HG02588 (cell line): ENCODE results near the gene DENND6A.
"Not testable (repeated sequence)": the region's sequence is repeated elsewhere in the genome, so short reads cannot be mapped to it uniquely, and the experiment has no call there.

Experiments
- ATAC-seq: cut with Tn5 transposase; IDR thresholded peaks from one replicate; pipeline ENCODE4 v1.9.1; 2021; ENCODE audit warnings: mild to moderate bottlenecking, moderate library complexity; ENCODE audit not compliant: unreplicated experiment

Gene DENND6A

GRCh38 chr3:57646723-57647122 lies 46.2 kb downstream of the DENND6A start:
- ATAC-seq = no peak

- ATAC-seq = no peak
These were observed 48.1 kb downstream of the DENND6A start for GRCh38 chr3:57644740-57645139.

- no peak for ATAC-seq
These were observed 55.5 kb downstream of the DENND6A start for GRCh38 chr3:57637391-57637790.

GRCh38 chr3:57634259-57634658 lies 58.6 kb downstream of the DENND6A start:
- not testable (repeated sequence) for ATAC-seq

- no peak for ATAC-seq
These were observed 64.9 kb downstream of the DENND6A start for GRCh38 chr3:57627976-57628375.

- no peak for ATAC-seq
These were observed 68.1 kb downstream of the DENND6A start for GRCh38 chr3:57624801-57625200.

- ATAC-seq = no peak
These were observed 70.5 kb downstream of the DENND6A start for GRCh38 chr3:57622362-57622761.

GRCh38 chr3:57617739-57618138 lies 75.1 kb downstream of the DENND6A start:
- ATAC-seq = no peak

- no peak for ATAC-seq
These were observed 76.6 kb downstream of the DENND6A start for GRCh38 chr3:57616233-57616632.

- not testable (repeated sequence) for ATAC-seq
These were observed 81.0 kb downstream of the DENND6A start for GRCh38 chr3:57611870-57612269.

GRCh38 chr3:57605683-57606082 lies 87.2 kb downstream of the DENND6A start:
- no peak for ATAC-seq

GRCh38 chr3:57604971-57605370 lies 87.9 kb downstream of the DENND6A start:
- no peak for ATAC-seq

GRCh38 chr3:57600195-57600594 lies 92.7 kb downstream of the DENND6A start:
- ATAC-seq = no peak

GRCh38 chr3:57598765-57599360 lies 94.0 kb downstream of the DENND6A start:
- no peak for ATAC-seq

GRCh38 chr3:57597127-57597923 lies 95.6 kb downstream of the DENND6A start, which contains the start of gene ARF4:
TSS of gene ARF4 (minus strand) at chr3:57597344. CDS start at chr3:57597140, 204 bp downstream.
- peak; percentile 91 for ATAC-seq

GRCh38 chr3:57596495-57597126 lies 96.3 kb downstream of the DENND6A start:
- ATAC-seq = no peak

GRCh38 chr3:57594576-57594975 lies 98.3 kb downstream of the DENND6A start:
- no peak for ATAC-seq

GRCh38 chr3:57594144-57594543 lies 98.7 kb downstream of the DENND6A start:
- no peak for ATAC-seq

GRCh38 chr3:57592306-57592705 lies 100.6 kb downstream of the DENND6A start:
- no peak for ATAC-seq

- ATAC-seq = no peak
These were observed 105.0 kb downstream of the DENND6A start for GRCh38 chr3:57587905-57588304.

- no peak for ATAC-seq
These were observed 106.1 kb downstream of the DENND6A start for GRCh38 chr3:57586778-57587177.

GRCh38 chr3:57583544-57583943 lies 109.3 kb downstream of the DENND6A start:
- no peak for ATAC-seq
